BJ (cell line): Measurements from ENCODE around the gene SH3GL2. TPM values are rescaled to one million over a fixed set of nuclear protein-coding genes. Genes with fewer than 3 reads are reported as not detected.

ENCODE experiments used
- CTCF ChIA-PET: fragments of 350-600 bp; formaldehyde crosslinking; extraction: SDS; loops from one replicate; lab custom pipeline; 2021; ENCODE audit warnings: antibody characterized with exemption, inconsistent platforms; lab: Yijun Ruan, JAX
- POLR2A ChIA-PET: fragments of 300-600 bp; sonication (Branson Sonifier 250); formaldehyde crosslinking; extraction: SDS; loops from one replicate; lab custom pipeline; 2021; ENCODE audit warnings: antibody characterized with exemption; lab: Charles Lee
- DNase-seq: peaks from one replicate; pipeline ENCODE4 v3.0.0-alpha.2; 2011; ENCODE audit warnings: low read depth
- H3K27me3 ChIP-seq: 2 replicates; pipeline ENCODE4 v1.6.0; 2011; ENCODE audit warnings: low read length; ENCODE audit not compliant: control insufficient read depth, insufficient read depth
- H3K36me3 ChIP-seq: 2 replicates; pipeline ENCODE4 v1.5.1; 2011; ENCODE audit warnings: low read length; ENCODE audit not compliant: control insufficient read depth, insufficient read depth
- H3K4me3 ChIP-seq: 2 replicates; pipeline ENCODE4 v1.5.1; 2011; ENCODE audit warnings: low read depth, mild to moderate bottlenecking, control low read depth, low read length
- polyA plus RNA-seq: library from polyadenylated mRNA; depleted of rRNA; stranded (reverse); fragments of >200 nt; gene quantifications from 2 replicates; pipeline ENCODE4 v1.2.3, GENCODE V29; 2011
- TF ChIP-seq, protein P1 (sequence below): IDR thresholded peaks from 2 replicates; pipeline ENCODE4 v1.5.1; 2011; ENCODE audit warnings: low read depth, mild to moderate bottlenecking, control low read depth, inconsistent platforms, low read length, moderate library complexity; ENCODE audit not compliant: insufficient read depth

SH3GL2 gene
- polyA plus RNA-seq, 1 experiment = 1.7 TPM

GRCh38 chr9:17604556-17604955, 25.7 kb downstream of the SH3GL2 start:
- ChIA-PET CTCF (interaction anchor here (1.4 to 1.7 kb wide), 2 partner anchors 9 to 23 kb away, joined by 4 to 5 read pairs; no protein-coding TSS in a partner anchor), POLR2A (no interaction called here)
- H3K36me3 ChIP-seq = no peaks in the 10 kb centered on the region
- H3K4me3 ChIP-seq = no peak overlapping the region
- TF ChIP-seq, protein P1, sequence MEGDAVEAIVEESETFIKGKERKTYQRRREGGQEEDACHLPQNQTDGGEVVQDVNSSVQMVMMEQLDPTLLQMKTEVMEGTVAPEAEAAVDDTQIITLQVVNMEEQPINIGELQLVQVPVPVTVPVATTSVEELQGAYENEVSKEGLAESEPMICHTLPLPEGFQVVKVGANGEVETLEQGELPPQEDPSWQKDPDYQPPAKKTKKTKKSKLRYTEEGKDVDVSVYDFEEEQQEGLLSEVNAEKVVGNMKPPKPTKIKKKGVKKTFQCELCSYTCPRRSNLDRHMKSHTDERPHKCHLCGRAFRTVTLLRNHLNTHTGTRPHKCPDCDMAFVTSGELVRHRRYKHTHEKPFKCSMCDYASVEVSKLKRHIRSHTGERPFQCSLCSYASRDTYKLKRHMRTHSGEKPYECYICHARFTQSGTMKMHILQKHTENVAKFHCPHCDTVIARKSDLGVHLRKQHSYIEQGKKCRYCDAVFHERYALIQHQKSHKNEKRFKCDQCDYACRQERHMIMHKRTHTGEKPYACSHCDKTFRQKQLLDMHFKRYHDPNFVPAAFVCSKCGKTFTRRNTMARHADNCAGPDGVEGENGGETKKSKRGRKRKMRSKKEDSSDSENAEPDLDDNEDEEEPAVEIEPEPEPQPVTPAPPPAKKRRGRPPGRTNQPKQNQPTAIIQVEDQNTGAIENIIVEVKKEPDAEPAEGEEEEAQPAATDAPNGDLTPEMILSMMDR = no peak
- no peaks in the 10 kb centered on the region for H3K27me3 ChIP-seq
- DNase-seq = no peak

GRCh38 chr9:17609312-17610005, 30.6 kb downstream of the SH3GL2 start:
- CTCF ChIA-PET = interaction anchor here (1.3 to 2.5 kb wide), 2 partner anchors 9 to 18 kb away, joined by 4 to 5 read pairs; no protein-coding TSS in a partner anchor
- DNase-seq = no peak
- no peaks in the 10 kb centered on the region for H3K27me3 ChIP-seq
- no peak overlapping the region for H3K4me3 ChIP-seq
- TF ChIP-seq, protein P1 = no peak
- POLR2A ChIA-PET = no interaction called here
- H3K36me3 ChIP-seq = no peaks in the 10 kb centered on the region

DNA sequence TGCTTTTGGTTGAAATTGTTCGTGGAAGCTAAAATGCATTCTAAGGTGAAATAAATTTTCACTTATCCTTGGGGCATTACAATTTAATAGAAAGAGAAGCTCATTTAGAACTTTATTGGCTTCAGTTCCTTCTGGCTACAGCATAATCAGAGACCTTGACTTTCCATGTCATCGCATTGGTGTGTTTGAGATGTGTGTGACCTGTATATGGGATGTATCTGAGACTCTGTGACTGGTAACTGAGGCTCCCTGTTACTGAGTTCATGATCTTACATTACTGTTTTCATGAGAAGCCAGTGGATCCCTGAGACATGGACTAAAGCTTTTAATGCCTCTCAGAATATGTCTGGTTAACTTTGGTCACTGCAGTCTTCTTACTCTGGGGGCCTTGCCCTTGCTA, 32.5 kb downstream of the SH3GL2 start:
- ChIA-PET POLR2A (no interaction called here), CTCF (no interaction called here)
- no peaks in the 10 kb centered on the region for H3K36me3 ChIP-seq
- no peak for DNase-seq
- TF ChIP-seq, protein P1 = no peak
- no peak overlapping the region for H3K4me3 ChIP-seq
- no peaks in the 10 kb centered on the region for H3K27me3 ChIP-seq

GRCh38 chr9:17611917-17612316, 33.1 kb downstream of the SH3GL2 start:
- no peak overlapping the region for H3K4me3 ChIP-seq
- no peaks in the 10 kb centered on the region for H3K27me3 ChIP-seq
- no peaks in the 10 kb centered on the region for H3K36me3 ChIP-seq
- TF ChIP-seq, protein P1 = no peak
- POLR2A ChIA-PET = no interaction called here
- CTCF ChIA-PET = interaction anchor here (0.7 to 1.1 kb wide), 2 partner anchors 11 to 153 kb away, joined by 3 to 4 read pairs; no protein-coding TSS in a partner anchor
- no peak for DNase-seq

- POLR2A ChIA-PET = no interaction called here
- Histone ChIP-seq H3K4me3 (no peak overlapping the region), H3K36me3 (no peaks in the 10 kb centered on the region), H3K27me3 (no peaks in the 10 kb centered on the region)
- peak; percentile 70 for DNase-seq
- TF ChIP-seq, protein P1 = no peak
- CTCF ChIA-PET = interaction anchor here (0.6 to 1.3 kb wide), 3 partner anchors 9 to 714 kb away, joined by 3 to 5 read pairs (median 4); no protein-coding TSS in a partner anchor
Measured at GRCh38 chr9:17613758-17614157, 34.9 kb downstream of the SH3GL2 start.
